Measurements from ENCODE around the gene TMEM19.

Gene TMEM19

GRCh38 chr12:71645268-71645667 is 40.6 kb upstream of the TMEM19 start:
- no peak for DNase-seq (ENCODE audit: low read depth)
- TF ChIP-seq CTCF (IDR thresholded peaks at IDR 0.05; ENCODE audit: insufficient read depth, low read depth, low read length, missing control alignments), result no peak
- no peak overlapping the region for H3K4me3 ChIP-seq (ENCODE audit: low read depth, low read length)

- DNase-seq (ENCODE audit: low read depth), result no peak
- no peak overlapping the region for H3K4me3 ChIP-seq (ENCODE audit: low read depth, low read length)
- no peak for TF ChIP-seq CTCF (IDR thresholded peaks at IDR 0.05; ENCODE audit: insufficient read depth, low read depth, low read length, missing control alignments)
Observed at GRCh38 chr12:71646512-71646911, 39.4 kb upstream of the TMEM19 start.

GRCh38 chr12:71648537-71648936 is 37.3 kb upstream of the TMEM19 start:
- no peak for DNase-seq (ENCODE audit: low read depth)
- no peak overlapping the region for H3K4me3 ChIP-seq (ENCODE audit: low read depth, low read length)
- TF ChIP-seq CTCF (IDR thresholded peaks at IDR 0.05; ENCODE audit: insufficient read depth, low read depth, low read length, missing control alignments), result no peak

GRCh38 chr12:71649401-71649800 is 36.5 kb upstream of the TMEM19 start:
- no peak for TF ChIP-seq CTCF (IDR thresholded peaks at IDR 0.05; ENCODE audit: insufficient read depth, low read depth, low read length, missing control alignments)
- no peak overlapping the region for H3K4me3 ChIP-seq (ENCODE audit: low read depth, low read length)
- no peak for DNase-seq (ENCODE audit: low read depth)

GRCh38 chr12:71652656-71653055 is 33.2 kb upstream of the TMEM19 start:
- no peak for DNase-seq (ENCODE audit: low read depth)
- no peak for TF ChIP-seq CTCF (IDR thresholded peaks at IDR 0.05; ENCODE audit: insufficient read depth, low read depth, low read length, missing control alignments)
- no peak overlapping the region for H3K4me3 ChIP-seq (ENCODE audit: low read depth, low read length)

- TF ChIP-seq CTCF (IDR thresholded peaks at IDR 0.05; ENCODE audit: insufficient read depth, low read depth, low read length, missing control alignments), result no peak
- H3K4me3 ChIP-seq (ENCODE audit: low read depth, low read length), result no peak overlapping the region
- DNase-seq (ENCODE audit: low read depth), result no peak
Observed at GRCh38 chr12:71653137-71653536, 32.7 kb upstream of the TMEM19 start.

- DNase-seq (ENCODE audit: low read depth), result no peak
- TF ChIP-seq CTCF (IDR thresholded peaks at IDR 0.05; ENCODE audit: insufficient read depth, low read depth, low read length, missing control alignments), result no peak
- H3K4me3 ChIP-seq (ENCODE audit: low read depth, low read length), result no peak overlapping the region
Observed at GRCh38 chr12:71654200-71654599, 31.7 kb upstream of the TMEM19 start.

Measured in GM12865 (cell line).